ENCODE measurements around the gene OVAAL.

The OVAAL gene

GRCh38 chr1:180566495-180566894, 7.7 kb downstream of the OVAAL start:
- no peak overlapping the region for H3K4me2 ChIP-seq
- no peaks in the 10 kb centered on the region for H3K9me3 ChIP-seq
- no peak overlapping the region for H3K4me3 ChIP-seq
- no peaks in the 10 kb centered on the region for H4K20me1 ChIP-seq
- no peak overlapping the region for H3K9ac ChIP-seq
- H3K36me3 ChIP-seq, result no peaks in the 10 kb centered on the region
- no peak for TF ChIP-seq Cebpa-rat (IDR thresholded peaks at IDR 0.05)
- no peaks in the 10 kb centered on the region for H3K27me3 ChIP-seq
- 0 out of 2 replicates have a peak, but pooled peaks cover 1% of the 10 kb centered on the region for H3K4me1 ChIP-seq
- H3K27ac ChIP-seq, result no peak overlapping the region

- Histone ChIP-seq H3K4me1 (0 out of 2 replicates have a peak, but pooled peaks cover 5% of the 10 kb centered on the region), H3K9ac (no peak overlapping the region), H3K9me3 (no peaks in the 10 kb centered on the region), H3K27me3 (no peaks in the 10 kb centered on the region), H3K4me3 (no peak overlapping the region), H4K20me1 (no peaks in the 10 kb centered on the region), H3K27ac (no peak overlapping the region), H3K36me3 (no peaks in the 10 kb centered on the region), H3K4me2 (no peak overlapping the region)
- no peak for TF ChIP-seq Cebpa-rat (IDR thresholded peaks at IDR 0.05)
These were observed 8.9 kb downstream of the OVAAL start for GRCh38 chr1:180567654-180568053.

GRCh38 chr1:180568184-180568583, 9.4 kb downstream of the OVAAL start:
- Histone ChIP-seq H3K27ac (no peak overlapping the region), H3K4me2 (no peak overlapping the region), H3K9ac (no peak overlapping the region), H3K36me3 (no peaks in the 10 kb centered on the region), H4K20me1 (no peaks in the 10 kb centered on the region), H3K9me3 (no peaks in the 10 kb centered on the region), H3K4me3 (no peak overlapping the region), H3K4me1 (0 out of 2 replicates have a peak, but pooled peaks cover 5% of the 10 kb centered on the region), H3K27me3 (no peaks in the 10 kb centered on the region)
- TF ChIP-seq Cebpa-rat (IDR thresholded peaks at IDR 0.05), result no peak

- H3K4me2 ChIP-seq, result no peak overlapping the region
These were observed 12.5 kb downstream of the OVAAL start for GRCh38 chr1:180571060-180571831.

GRCh38 chr1:180571832-180572636, 13.3 kb downstream of the OVAAL start:
- Histone ChIP-seq H3K4me2 (no peak overlapping the region), H3K4me1 (0 out of 2 replicates have a peak, but pooled peaks cover 5% of the 10 kb centered on the region), H3K4me3 (no peak overlapping the region), H4K20me1 (no peaks in the 10 kb centered on the region), H3K36me3 (no peaks in the 10 kb centered on the region), H3K9me3 (no peaks in the 10 kb centered on the region), H3K27ac (no peak overlapping the region), H3K27me3 (no peaks in the 10 kb centered on the region), H3K9ac (no peak overlapping the region)
- no peak for TF ChIP-seq Cebpa-rat (IDR thresholded peaks at IDR 0.05)

More at GRCh38 chr1:180571060-180571831, 12.5 kb downstream of the OVAAL start:
- Histone ChIP-seq H3K4me3 (no peak overlapping the region), H3K9me3 (no peaks in the 10 kb centered on the region), H3K4me1 (0 out of 2 replicates have a peak, but pooled peaks cover 5% of the 10 kb centered on the region), H3K36me3 (no peaks in the 10 kb centered on the region), H3K9ac (no peak overlapping the region), H3K27me3 (no peaks in the 10 kb centered on the region), H3K27ac (no peak overlapping the region), H4K20me1 (no peaks in the 10 kb centered on the region)
- no peak for TF ChIP-seq Cebpa-rat (IDR thresholded peaks at IDR 0.05)

- no peak overlapping the region for H3K4me3 ChIP-seq
- H3K4me2 ChIP-seq, result no peak overlapping the region
- no peaks in the 10 kb centered on the region for H3K27me3 ChIP-seq
- H3K36me3 ChIP-seq, result no peaks in the 10 kb centered on the region
- H3K9ac ChIP-seq, result no peak overlapping the region
- H3K27ac ChIP-seq, result no peak overlapping the region
- no peaks in the 10 kb centered on the region for H3K9me3 ChIP-seq
- no peaks in the 10 kb centered on the region for H4K20me1 ChIP-seq
- H3K4me1 ChIP-seq, result 0 out of 2 replicates have a peak, but pooled peaks cover 5% of the 10 kb centered on the region
- TF ChIP-seq Cebpa-rat (IDR thresholded peaks at IDR 0.05), result no peak
These were observed 14.0 kb downstream of the OVAAL start for GRCh38 chr1:180572760-180573159.

- H3K4me1 ChIP-seq, result 0 out of 2 replicates have a peak, but pooled peaks cover 5% of the 10 kb centered on the region
- H3K9me3 ChIP-seq, result no peaks in the 10 kb centered on the region
- no peak overlapping the region for H3K9ac ChIP-seq
- no peak overlapping the region for H3K27ac ChIP-seq
- no peak overlapping the region for H3K4me3 ChIP-seq
- no peak overlapping the region for H3K4me2 ChIP-seq
- H3K27me3 ChIP-seq, result no peaks in the 10 kb centered on the region
- no peaks in the 10 kb centered on the region for H4K20me1 ChIP-seq
- TF ChIP-seq Cebpa-rat (IDR thresholded peaks at IDR 0.05), result no peak
- H3K36me3 ChIP-seq, result no peaks in the 10 kb centered on the region
These were observed 15.4 kb downstream of the OVAAL start for GRCh38 chr1:180574031-180574713.

- Histone ChIP-seq H3K27me3 (no peaks in the 10 kb centered on the region), H3K27ac (no peak overlapping the region), H3K9me3 (no peaks in the 10 kb centered on the region), H3K9ac (no peak overlapping the region), H3K36me3 (no peaks in the 10 kb centered on the region), H3K4me3 (no peak overlapping the region), H3K4me1 (no peaks in the 10 kb centered on the region), H3K4me2 (no peak overlapping the region), H4K20me1 (no peaks in the 10 kb centered on the region)
- TF ChIP-seq Cebpa-rat (IDR thresholded peaks at IDR 0.05), result no peak
These were observed 18.6 kb downstream of the OVAAL start for GRCh38 chr1:180577361-180577760.

- Histone ChIP-seq H3K4me2 (no peak overlapping the region), H3K27ac (no peak overlapping the region), H3K36me3 (no peaks in the 10 kb centered on the region), H3K9me3 (no peaks in the 10 kb centered on the region), H3K9ac (no peak overlapping the region), H3K4me3 (no peak overlapping the region), H4K20me1 (no peaks in the 10 kb centered on the region), H3K4me1 (no peaks in the 10 kb centered on the region), H3K27me3 (no peaks in the 10 kb centered on the region)
- TF ChIP-seq Cebpa-rat (IDR thresholded peaks at IDR 0.05), result no peak
These were observed 21.3 kb downstream of the OVAAL start for GRCh38 chr1:180579961-180580611.
